DND-41 (cell line): Measurements from ENCODE around the gene RYR3.

ENCODE experiments used
- ATAC-seq: fragments of 200-7000 bp; cut with Tn5 transposase; 3 replicates; pipeline ENCODE4 v1.9.1; 2021; ENCODE audit warnings: low read depth; ENCODE audit not compliant: insufficient read depth
- DNase-seq: peaks from one replicate; pipeline ENCODE4 v3.0.0-alpha.2; 2020
- H2AFZ ChIP-seq: 2 replicates; pipeline ENCODE4 v1.6.0; 2012; ENCODE audit warnings: low read depth, low read length
- H3K27ac ChIP-seq: 2 replicates; pipeline ENCODE4 v1.5.1; 2012; ENCODE audit warnings: low read length, inconsistent platforms
- H3K27me3 ChIP-seq: fragments of 200-600 bp; sonication (generic); 2 replicates; pipeline ENCODE4 v1.6.0; 2012; ENCODE audit warnings: low read length, mild to moderate bottlenecking, inconsistent platforms; ENCODE audit not compliant: insufficient read depth, poor library complexity
- H3K36me3 ChIP-seq: 2 replicates; pipeline ENCODE4 v1.5.1; 2012; ENCODE audit warnings: low read length, inconsistent platforms; ENCODE audit not compliant: insufficient read depth
- H3K4me1 ChIP-seq: 2 replicates; pipeline ENCODE4 v1.5.1; 2012; ENCODE audit warnings: mild to moderate bottlenecking, low read length; ENCODE audit not compliant: insufficient read depth
- H3K4me2 ChIP-seq: 2 replicates; pipeline ENCODE4 v1.6.0; 2012; ENCODE audit warnings: mild to moderate bottlenecking, moderate library complexity, low read length, inconsistent platforms; ENCODE audit not compliant: insufficient read depth
- H3K4me3 ChIP-seq, 2 experiments: fragments of 200-600 bp in 1 of 2; shearing (Covaris generic) in 1 of 2; 2 replicates each; pipeline ENCODE4 v1.5.1; 2012 to 2016; ENCODE audit warnings: inconsistent platforms in 2 of 2, low read length in 2 of 2, mild to moderate bottlenecking in 2 of 2, low read depth in 1 of 2, moderate library complexity in 1 of 2
- H3K79me2 ChIP-seq: 2 replicates; pipeline ENCODE4 v1.6.0; 2012; ENCODE audit warnings: low read length, inconsistent platforms; ENCODE audit not compliant: insufficient read depth
- H3K9ac ChIP-seq: 2 replicates; pipeline ENCODE4 v1.6.0; 2012; ENCODE audit warnings: low read depth, mild to moderate bottlenecking, inconsistent platforms, low read length, moderate library complexity
- H3K9me3 ChIP-seq: 2 replicates; pipeline ENCODE4 v1.5.1; 2012; ENCODE audit warnings: low read length, moderate library complexity, mild to moderate bottlenecking, inconsistent platforms; ENCODE audit not compliant: insufficient read depth, severe bottlenecking
- H4K20me1 ChIP-seq: 2 replicates; pipeline ENCODE4 v1.6.0; 2012; ENCODE audit warnings: low read length; ENCODE audit not compliant: insufficient read depth
- CTCF ChIP-seq: IDR thresholded peaks from 2 replicates; pipeline ENCODE4 v1.5.1; 2012; ENCODE audit warnings: borderline replicate concordance, low read length, moderate library complexity, mild to moderate bottlenecking; ENCODE audit not compliant: poor library complexity, severe bottlenecking; ENCODE audit errors: extremely low read depth
- EZH2 ChIP-seq: IDR thresholded peaks from 3 replicates; pipeline ENCODE4 v1.6.1; 2012; ENCODE audit warnings: borderline replicate concordance, low read depth, mild to moderate bottlenecking, moderate library complexity, low read length, inconsistent platforms; ENCODE audit not compliant: severe bottlenecking

RYR3 gene

GRCh38 chr15:33846862-33847261 lies 536.1 kb downstream of the RYR3 start:
- H3K4me2 ChIP-seq: no peak overlapping the region
- no peaks in the 10 kb centered on the region for H3K27me3 ChIP-seq
- DNase-seq: no peak

GRCh38 chr15:33848011-33848410 lies 537.2 kb downstream of the RYR3 start:
- DNase-seq (no peak), ATAC-seq (no peak)
- no peaks in the 10 kb centered on the region for H4K20me1 ChIP-seq
- no peak overlapping the region for H3K4me2 ChIP-seq
- TF ChIP-seq CTCF (no peak), EZH2 (no peak)
- H3K27ac ChIP-seq: no peak overlapping the region
- H3K4me3 ChIP-seq: no peak overlapping the region
- H3K36me3 ChIP-seq: no peaks in the 10 kb centered on the region
- no peak overlapping the region for H3K9ac ChIP-seq
- H3K27me3 ChIP-seq: no peaks in the 10 kb centered on the region
- no peaks in the 10 kb centered on the region for H3K9me3 ChIP-seq
- no peaks in the 10 kb centered on the region for H3K79me2 ChIP-seq
- no peak overlapping the region for H2AFZ ChIP-seq
- no peaks in the 10 kb centered on the region for H3K4me1 ChIP-seq

More at GRCh38 chr15:33846862-33847261, 536.1 kb downstream of the RYR3 start:
- TF ChIP-seq CTCF: no peak
- TF ChIP-seq EZH2: no peak
- ATAC-seq: no peak
- Histone ChIP-seq H3K27ac (no peak overlapping the region), H3K9ac (no peak overlapping the region), H3K9me3 (no peaks in the 10 kb centered on the region), H3K79me2 (no peaks in the 10 kb centered on the region), H2AFZ (no peak overlapping the region), H3K4me3 (no peak overlapping the region), H3K36me3 (no peaks in the 10 kb centered on the region), H4K20me1 (no peaks in the 10 kb centered on the region), H3K4me1 (no peaks in the 10 kb centered on the region)

- Histone ChIP-seq H3K4me2 (no peak overlapping the region), H3K36me3 (no peaks in the 10 kb centered on the region), H3K9me3 (no peaks in the 10 kb centered on the region), H3K9ac (no peak overlapping the region), H2AFZ (no peak overlapping the region), H4K20me1 (no peaks in the 10 kb centered on the region), H3K27ac (no peak overlapping the region), H3K27me3 (no peaks in the 10 kb centered on the region), H3K4me3 (no peak overlapping the region), H3K79me2 (no peaks in the 10 kb centered on the region), H3K4me1 (no peaks in the 10 kb centered on the region)
- no peak for DNase-seq
- ATAC-seq: no peak
- TF ChIP-seq CTCF: no peak
- TF ChIP-seq EZH2: no peak
These were observed 540.3 kb downstream of the RYR3 start for GRCh38 chr15:33851079-33851478.

- H3K4me2 ChIP-seq: no peak overlapping the region
- H3K27me3 ChIP-seq: no peaks in the 10 kb centered on the region
- TF ChIP-seq EZH2: no peak
- no peak for TF ChIP-seq CTCF
- H2AFZ ChIP-seq: no peak overlapping the region
- no peak for DNase-seq
- no peaks in the 10 kb centered on the region for H3K9me3 ChIP-seq
- no peaks in the 10 kb centered on the region for H3K36me3 ChIP-seq
- H3K27ac ChIP-seq: no peak overlapping the region
- no peak for ATAC-seq
- H3K9ac ChIP-seq: no peak overlapping the region
- no peaks in the 10 kb centered on the region for H3K79me2 ChIP-seq
- H3K4me3 ChIP-seq: no peak overlapping the region
- H4K20me1 ChIP-seq: no peaks in the 10 kb centered on the region
- H3K4me1 ChIP-seq: no peaks in the 10 kb centered on the region
These were observed 541.3 kb downstream of the RYR3 start for GRCh38 chr15:33852094-33852493.
